ENCODE measurements around the gene RB1. TPM values are rescaled to one million over a fixed set of nuclear protein-coding genes. Genes with fewer than 3 reads are reported as not detected.

RB1 gene
- total and polyA plus RNA-seq, 9 of the 15 experiments (the other 6 are each of a cell fraction or from before 2014, with no cell fraction given): 5.0 to 23.8 (median 17.9) TPM

DNA sequence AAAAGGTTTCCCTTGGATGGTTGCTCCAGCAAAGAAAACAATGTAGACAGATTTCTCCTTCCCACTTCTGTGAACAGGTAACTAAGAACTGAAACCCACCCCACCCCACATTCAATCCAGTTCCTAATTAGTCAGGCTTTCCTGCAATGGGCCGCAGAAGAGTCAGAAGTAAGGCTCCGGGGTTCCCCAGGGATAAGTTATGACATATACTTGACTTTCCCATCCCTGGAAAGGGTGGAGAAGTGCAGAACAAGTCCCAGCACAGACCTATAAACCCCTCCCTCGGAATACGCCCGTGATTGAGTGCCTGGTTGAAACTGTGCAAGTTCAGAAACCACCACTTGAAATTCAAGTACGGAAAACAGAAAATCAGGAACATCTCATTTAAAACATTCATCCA is 204.5 kb downstream of the RB1 start:
- H3K4me1 ChIP-seq (replicated peaks in 1 of 2; ENCODE audit: control insufficient read depth in 2 of 2, insufficient read depth in 2 of 2, low read length in 2 of 2): no peaks in the 10 kb centered on the region; a peak in 1 of 5 replicates
- H3K9me1 ChIP-seq (ENCODE audit: control insufficient read depth, insufficient read depth, low read length): no peaks in the 10 kb centered on the region
- intact Hi-C loops (cut with micrococcal nuclease) (no loop called here), in situ Hi-C loops (cut with MboI) (no loop called here)
- H3K4me3 ChIP-seq: no peak overlapping the region
- H3K9me3 ChIP-seq (replicated peaks; ENCODE audit: control insufficient read depth, insufficient read depth, low read depth, low read length): no peaks in the 10 kb centered on the region
- 24% methylated on average over 6 of the region's 6 CpGs for WGBS (ENCODE audit: insufficient coverage, low coverage, missing lambda C conversion rate)
- H3K79me2 ChIP-seq (ENCODE audit: control insufficient read depth, insufficient read depth, low read length): no peaks in the 10 kb centered on the region
- H3K9ac ChIP-seq (ENCODE audit: insufficient read depth in 1 of 2, low read depth in 2 of 2, low read length in 2 of 2): no peak overlapping the region
- H4K20me1 ChIP-seq (replicated peaks; ENCODE audit: control insufficient read depth, insufficient read depth, low read length): no peaks in the 10 kb centered on the region
- TF ChIP-seq, protein P1, sequence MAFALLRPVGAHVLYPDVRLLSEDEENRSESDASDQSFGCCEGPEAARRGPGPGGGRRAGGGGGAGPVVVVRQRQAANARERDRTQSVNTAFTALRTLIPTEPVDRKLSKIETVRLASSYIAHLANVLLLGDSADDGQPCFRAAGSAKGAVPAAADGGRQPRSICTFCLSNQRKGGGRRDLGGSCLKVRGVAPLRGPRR (CRISPR knock-in tag; IDR thresholded peaks at IDR 0.05): no peak
- no peak for TF ChIP-seq TSC22D4 (tag; IDR thresholded peaks at IDR 0.05)
- POLR2A ChIA-PET: interaction anchor here (0.6 kb wide), 1 partner anchor 18 kb away, joined by 3 read pairs; no protein-coding TSS in a partner anchor
- no peaks in the 10 kb centered on the region for H3K36me3 ChIP-seq (ENCODE audit: control insufficient read depth, insufficient read depth, low read length)
- FAIRE-seq (no peak), ATAC-seq (no peak), DNase-seq (ENCODE audit: extremely low read depth in 1 of 4, low spot score in 3 of 4) (no peak)
- CTCF ChIA-PET (ENCODE audit: low intra/inter-chr PET ratio): no interaction called here
- no peak overlapping the region for H3K4me2 ChIP-seq (ENCODE audit: insufficient read depth, low read length)
- no peak overlapping the region for H2AFZ ChIP-seq (ENCODE audit: low read depth, low read length)
- 0 out of 5 replicates have a peak, but pooled peaks cover 0 to 5% of the 10 kb centered on the region in 2 experiments for H3K27me3 ChIP-seq (ENCODE audit: control insufficient read depth in 2 of 2, insufficient read depth in 2 of 2, low read length in 2 of 2)
- H3K27ac ChIP-seq (ENCODE audit: extremely low read depth, low read depth, low read length): no peak overlapping the region
- BruUV-seq (replicated peaks): no TSS peak

- no peak overlapping the region for H3K27ac ChIP-seq (ENCODE audit: extremely low read depth, low read depth, low read length)
- H3K4me1 ChIP-seq (replicated peaks in 1 of 2; ENCODE audit: control insufficient read depth in 2 of 2, insufficient read depth in 2 of 2, low read length in 2 of 2): no peaks in the 10 kb centered on the region; a peak in 1 of 5 replicates
- no TSS peak for BruUV-seq (replicated peaks)
- H3K9ac ChIP-seq (ENCODE audit: insufficient read depth in 1 of 2, low read depth in 2 of 2, low read length in 2 of 2): no peak overlapping the region
- no peak overlapping the region for H2AFZ ChIP-seq (ENCODE audit: low read depth, low read length)
- H3K36me3 ChIP-seq (ENCODE audit: control insufficient read depth, insufficient read depth, low read length): no peaks in the 10 kb centered on the region
- no peaks in the 10 kb centered on the region for H3K9me3 ChIP-seq (replicated peaks; ENCODE audit: control insufficient read depth, insufficient read depth, low read depth, low read length)
- TF ChIP-seq ZNF764 (CRISPR knock-in tag; IDR thresholded peaks at IDR 0.05; ENCODE audit: low read depth): no peak
- no peak for TF ChIP-seq ZNF217 (CRISPR knock-in tag; IDR thresholded peaks at IDR 0.05)
- no peak for TF ChIP-seq BRF1 (IDR thresholded peaks at IDR 0.05; ENCODE audit: borderline replicate concordance, extremely low read depth, insufficient read length)
- no peak for TF ChIP-seq ZNF24 (IDR thresholded peaks at IDR 0.05)
- no peak for ATAC-seq
- FAIRE-seq: no peak
- H3K4me2 ChIP-seq (ENCODE audit: insufficient read depth, low read length): no peak overlapping the region
- 40% methylated on average over 5 of the region's 5 CpGs for WGBS (ENCODE audit: insufficient coverage, low coverage, missing lambda C conversion rate)
- no peak for DNase-seq (ENCODE audit: extremely low read depth in 1 of 4, low spot score in 3 of 4)
- H3K9me1 ChIP-seq (ENCODE audit: control insufficient read depth, insufficient read depth, low read length): no peaks in the 10 kb centered on the region
- POLR2A ChIA-PET: no interaction called here
- intact Hi-C loops (cut with micrococcal nuclease) (no loop called here), in situ Hi-C loops (cut with MboI) (no loop called here)
- H4K20me1 ChIP-seq (replicated peaks; ENCODE audit: control insufficient read depth, insufficient read depth, low read length): no peaks in the 10 kb centered on the region
- H3K4me3 ChIP-seq: no peak overlapping the region
- CTCF ChIA-PET (ENCODE audit: low intra/inter-chr PET ratio): no interaction called here
- 0 out of 5 replicates have a peak, but pooled peaks cover 0 to 5% of the 10 kb centered on the region in 2 experiments for H3K27me3 ChIP-seq (ENCODE audit: control insufficient read depth in 2 of 2, insufficient read depth in 2 of 2, low read length in 2 of 2)
- H3K79me2 ChIP-seq (ENCODE audit: control insufficient read depth, insufficient read depth, low read length): no peaks in the 10 kb centered on the region
Observed at GRCh38 chr13:48510698-48511097, 207.1 kb downstream of the RB1 start.

Measured in K562 (cell line).